ENCODE data around the gene NAA16. TPM values are rescaled to one million over a fixed set of nuclear protein-coding genes. Genes with fewer than 3 reads are reported as not detected.

The NAA16 gene
- total RNA-seq, 2 donors from 2014 or later, result 47.8 to 50.6 TPM

- H3K4me3 ChIP-seq, result no peak overlapping the region
- no peaks in the 10 kb centered on the region for H3K9me3 ChIP-seq
- TF ChIP-seq POLR2A (IDR thresholded peaks at IDR 0.05), result no peak
- WGBS, 2 donors, result 80 to 86% methylated on average over 6 of the region's 6 CpGs
- H3K4me1 ChIP-seq, result peaks cover 8% of the 10 kb centered on the region
- intact Hi-C loops (cut with DNase I), result no loop called here
- H3K27ac ChIP-seq, result no peak overlapping the region
- H3K27me3 ChIP-seq, result no peaks in the 10 kb centered on the region
- DNase-seq, result no peak
- no peak for ATAC-seq
- H3K36me3 ChIP-seq (replicated peaks in 1 of 2; ENCODE audit: insufficient read depth in 1 of 2, low read depth in 2 of 2), result peaks cover 0 to 15% of the 10 kb centered on the region in 2 donors
These were observed 45.7 kb downstream of the NAA16 start for GRCh38 chr13:41356786-41357185.

DNA sequence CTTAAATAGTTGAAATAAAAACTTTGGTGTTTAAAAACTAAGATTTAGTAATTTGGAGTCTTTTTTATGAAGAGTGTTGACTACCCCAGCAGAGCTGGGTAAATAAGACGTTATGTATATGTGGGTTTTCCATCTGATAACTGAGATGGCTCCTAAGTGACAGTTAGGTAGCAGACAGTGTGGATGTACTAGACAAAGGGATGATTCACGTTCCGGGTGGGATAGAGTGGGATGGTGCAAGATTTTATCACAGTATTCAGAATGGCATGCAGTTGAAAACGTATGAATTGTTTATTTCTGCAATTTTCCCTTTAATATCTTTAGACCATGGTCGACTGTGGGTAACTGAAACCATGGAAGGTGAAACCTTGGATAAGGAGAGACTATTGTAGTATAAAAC lies 50.4 kb downstream of the NAA16 start:
- H3K27me3 ChIP-seq, result no peaks in the 10 kb centered on the region
- no peak for ATAC-seq
- intact Hi-C loops (cut with DNase I), result no loop called here
- no peak for DNase-seq
- H3K4me1 ChIP-seq, result no peaks in the 10 kb centered on the region
- no peak for TF ChIP-seq POLR2A (IDR thresholded peaks at IDR 0.05)
- TF ChIP-seq, protein P1, sequence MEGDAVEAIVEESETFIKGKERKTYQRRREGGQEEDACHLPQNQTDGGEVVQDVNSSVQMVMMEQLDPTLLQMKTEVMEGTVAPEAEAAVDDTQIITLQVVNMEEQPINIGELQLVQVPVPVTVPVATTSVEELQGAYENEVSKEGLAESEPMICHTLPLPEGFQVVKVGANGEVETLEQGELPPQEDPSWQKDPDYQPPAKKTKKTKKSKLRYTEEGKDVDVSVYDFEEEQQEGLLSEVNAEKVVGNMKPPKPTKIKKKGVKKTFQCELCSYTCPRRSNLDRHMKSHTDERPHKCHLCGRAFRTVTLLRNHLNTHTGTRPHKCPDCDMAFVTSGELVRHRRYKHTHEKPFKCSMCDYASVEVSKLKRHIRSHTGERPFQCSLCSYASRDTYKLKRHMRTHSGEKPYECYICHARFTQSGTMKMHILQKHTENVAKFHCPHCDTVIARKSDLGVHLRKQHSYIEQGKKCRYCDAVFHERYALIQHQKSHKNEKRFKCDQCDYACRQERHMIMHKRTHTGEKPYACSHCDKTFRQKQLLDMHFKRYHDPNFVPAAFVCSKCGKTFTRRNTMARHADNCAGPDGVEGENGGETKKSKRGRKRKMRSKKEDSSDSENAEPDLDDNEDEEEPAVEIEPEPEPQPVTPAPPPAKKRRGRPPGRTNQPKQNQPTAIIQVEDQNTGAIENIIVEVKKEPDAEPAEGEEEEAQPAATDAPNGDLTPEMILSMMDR (IDR thresholded peaks at IDR 0.05), result no peak
- WGBS, 2 donors, result 35 to 49% methylated on average over 5 of the region's 5 CpGs
- H3K9me3 ChIP-seq, result no peaks in the 10 kb centered on the region
- H3K36me3 ChIP-seq (replicated peaks in 1 of 2; ENCODE audit: insufficient read depth in 1 of 2, low read depth in 2 of 2), result peaks cover 0 to 18% of the 10 kb centered on the region in 2 donors
- no peak overlapping the region for H3K27ac ChIP-seq
- no peak overlapping the region for H3K4me3 ChIP-seq

GRCh38 chr13:41364043-41364442 lies 53.0 kb downstream of the NAA16 start:
- Histone ChIP-seq H3K9me3 (no peaks in the 10 kb centered on the region), H3K36me3 (replicated peaks in 1 of 2; ENCODE audit: insufficient read depth in 1 of 2, low read depth in 2 of 2) (peaks cover 0 to 19% of the 10 kb centered on the region in 2 donors), H3K27ac (no peak overlapping the region), H3K27me3 (no peaks in the 10 kb centered on the region), H3K4me1 (no peaks in the 10 kb centered on the region), H3K4me3 (no peak overlapping the region)
- no peak for DNase-seq
- intact Hi-C loops (cut with DNase I), result no loop called here
- TF ChIP-seq, protein P1 (IDR thresholded peaks at IDR 0.05), result no peak
- no peak for TF ChIP-seq POLR2A (IDR thresholded peaks at IDR 0.05)
- no peak for ATAC-seq
- 83 to 87% methylated on average over 2 of the region's 2 CpGs for WGBS, 2 donors

GRCh38 chr13:41365631-41366030 lies 54.6 kb downstream of the NAA16 start:
- 96 to 97% methylated on average over 2 of the region's 2 CpGs for WGBS, 2 donors
- no peaks in the 10 kb centered on the region for H3K4me1 ChIP-seq
- H3K36me3 ChIP-seq (replicated peaks in 1 of 2; ENCODE audit: insufficient read depth in 1 of 2, low read depth in 2 of 2), result peaks cover 0 to 25% of the 10 kb centered on the region in 2 donors
- TF ChIP-seq, protein P1 (IDR thresholded peaks at IDR 0.05), result no peak
- TF ChIP-seq POLR2A (IDR thresholded peaks at IDR 0.05), result no peak
- no peak for DNase-seq
- H3K27me3 ChIP-seq, result no peaks in the 10 kb centered on the region
- ATAC-seq, result no peak
- no peaks in the 10 kb centered on the region for H3K9me3 ChIP-seq
- intact Hi-C loops (cut with DNase I), result no loop called here
- H3K27ac ChIP-seq, result no peak overlapping the region
- no peak overlapping the region for H3K4me3 ChIP-seq

GRCh38 chr13:41370736-41371135 lies 59.7 kb downstream of the NAA16 start:
- no peak for ATAC-seq
- WGBS, 2 donors, result 82 to 89% methylated on average over 2 of the region's 2 CpGs

More at GRCh38 chr13:41370736-41371135, 59.7 kb downstream of the NAA16 start:
- TF ChIP-seq POLR2A (IDR thresholded peaks at IDR 0.05), result no peak
- TF ChIP-seq, protein P1 (IDR thresholded peaks at IDR 0.05), result no peak
- Histone ChIP-seq H3K36me3 (replicated peaks in 1 of 2; ENCODE audit: insufficient read depth in 1 of 2, low read depth in 2 of 2) (peaks cover 6 to 22% of the 10 kb centered on the region in 2 donors), H3K4me1 (no peaks in the 10 kb centered on the region), H3K4me3 (no peak overlapping the region), H3K27me3 (no peaks in the 10 kb centered on the region), H3K27ac (no peak overlapping the region), H3K9me3 (no peaks in the 10 kb centered on the region)
- DNase-seq, result no peak
- intact Hi-C loops (cut with DNase I), result no loop called here

Data from body of pancreas (tissue), 4 donors.